MM.1S (cell line): ENCODE data around the gene MSANTD2.

ENCODE experiments used
- DNase-seq: peaks from one replicate; pipeline ENCODE4 v3.0.0-alpha.2; 2015
- H2AFZ ChIP-seq: fragments of 300-600 bp; sonication (generic); 2 replicates; pipeline ENCODE4 v1.6.0; 2016; ENCODE audit warnings: antibody characterized with exemption, low read length
- H3F3A ChIP-seq: fragments of 300-600 bp; sonication (generic); 2 replicates; pipeline ENCODE4 v1.6.1; 2016; ENCODE audit warnings: mild to moderate bottlenecking, antibody characterized with exemption, low read length, moderate library complexity, mixed read lengths; ENCODE audit not compliant: insufficient read depth
- H3K27ac ChIP-seq: fragments of 300-600 bp; sonication (generic); 2 replicates; pipeline ENCODE4 v1.5.1; 2016; ENCODE audit warnings: mild to moderate bottlenecking, low read length
- H3K27me3 ChIP-seq: fragments of 300-600 bp; sonication (generic); replicated peaks from 2 replicates; pipeline ENCODE4 v1.6.0; 2016; ENCODE audit warnings: low read length; ENCODE audit not compliant: insufficient read depth
- H3K36me3 ChIP-seq: fragments of 300-600 bp; sonication (generic); replicated peaks from 2 replicates; pipeline ENCODE4 v1.6.1; 2016; ENCODE audit warnings: mild to moderate bottlenecking, low read length, mixed read lengths; ENCODE audit not compliant: insufficient read depth
- H3K4me1 ChIP-seq: fragments of 300-600 bp; sonication (generic); 2 replicates; pipeline ENCODE4 v1.6.1; 2016; ENCODE audit warnings: low read length, mixed read lengths
- H3K4me2 ChIP-seq: fragments of 300-600 bp; sonication (generic); 2 replicates; pipeline ENCODE4 v1.6.0; 2016; ENCODE audit warnings: low read depth, low read length
- H3K4me3 ChIP-seq: fragments of 300-600 bp; sonication (generic); 2 replicates; pipeline ENCODE4 v1.5.1; 2016; ENCODE audit warnings: low read length, mixed read lengths
- H3K79me2 ChIP-seq: fragments of 300-600 bp; sonication (generic); 2 replicates; pipeline ENCODE4 v1.6.1; 2016; ENCODE audit warnings: mixed run types, low read length, mixed read lengths
- H3K9ac ChIP-seq: fragments of 300-600 bp; sonication (generic); 2 replicates; pipeline ENCODE4 v1.6.1; 2016; ENCODE audit warnings: low read length, mixed read lengths
- H3K9me2 ChIP-seq: fragments of 300-600 bp; sonication (generic); replicated peaks from 2 replicates; pipeline ENCODE4 v1.6.1; 2016; ENCODE audit warnings: mild to moderate bottlenecking, low read length, mixed read lengths; ENCODE audit not compliant: insufficient read depth
- H3K9me3 ChIP-seq: fragments of 300-600 bp; sonication (generic); replicated peaks from 2 replicates; pipeline ENCODE4 v1.6.1; 2016; ENCODE audit warnings: mild to moderate bottlenecking, low read length, mixed read lengths; ENCODE audit not compliant: insufficient read depth
- H4K20me1 ChIP-seq: fragments of 300-600 bp; sonication (generic); 2 replicates; pipeline ENCODE4 v1.6.1; 2016; ENCODE audit warnings: mild to moderate bottlenecking, low read length, moderate library complexity, mixed read lengths; ENCODE audit not compliant: insufficient read depth
- EZH2 ChIP-seq: fragments of 300-600 bp; sonication (generic); optimal IDR thresholded peaks from 2 replicates; pipeline ENCODE3; 2017; ENCODE audit warnings: low read depth, mild to moderate bottlenecking, antibody characterized with exemption, low read length, mixed read lengths
- EZH2phosphoT487 ChIP-seq: fragments of 300-600 bp; sonication (generic); IDR thresholded peaks from 2 replicates; pipeline ENCODE4 v1.6.1; 2018; ENCODE audit warnings: antibody characterized with exemption, low read length
- TF ChIP-seq, protein P1 (sequence below): fragments of 300-600 bp; sonication (generic); IDR thresholded peaks from 2 replicates; pipeline ENCODE4 v1.5.1; 2016; ENCODE audit warnings: antibody characterized with exemption, low read length, mixed read lengths

MSANTD2 gene

GRCh38 chr11:124759266-124760204 is 40.7 kb downstream of the MSANTD2 start:
- Histone ChIP-seq H3K27ac (peak overlapping the region; percentile 52; the same call in 1 of the 2 replicates), H3K9me3 (no peaks in the 10 kb centered on the region), H3K4me2 (peak overlapping the region; percentile 90; the same call in 1 of the 2 replicates), H3K36me3 (no peaks in the 10 kb centered on the region), H4K20me1 (no peaks in the 10 kb centered on the region), H3K4me1 (peaks cover 13% of the 10 kb centered on the region), H3K9me2 (no peaks in the 10 kb centered on the region), H3K79me2 (peaks cover 32% of the 10 kb centered on the region), H3K27me3 (no peaks in the 10 kb centered on the region), H3K4me3 (peak overlapping the region; percentile 74; the same call in 1 of the 2 replicates), H2AFZ (peak overlapping the region; percentile 54), H3K9ac (peak overlapping the region; percentile 50; the same call in 1 of the 2 replicates), H3F3A (peaks cover 23% of the 10 kb centered on the region)
- no peak for DNase-seq
- TF ChIP-seq, protein P1, sequence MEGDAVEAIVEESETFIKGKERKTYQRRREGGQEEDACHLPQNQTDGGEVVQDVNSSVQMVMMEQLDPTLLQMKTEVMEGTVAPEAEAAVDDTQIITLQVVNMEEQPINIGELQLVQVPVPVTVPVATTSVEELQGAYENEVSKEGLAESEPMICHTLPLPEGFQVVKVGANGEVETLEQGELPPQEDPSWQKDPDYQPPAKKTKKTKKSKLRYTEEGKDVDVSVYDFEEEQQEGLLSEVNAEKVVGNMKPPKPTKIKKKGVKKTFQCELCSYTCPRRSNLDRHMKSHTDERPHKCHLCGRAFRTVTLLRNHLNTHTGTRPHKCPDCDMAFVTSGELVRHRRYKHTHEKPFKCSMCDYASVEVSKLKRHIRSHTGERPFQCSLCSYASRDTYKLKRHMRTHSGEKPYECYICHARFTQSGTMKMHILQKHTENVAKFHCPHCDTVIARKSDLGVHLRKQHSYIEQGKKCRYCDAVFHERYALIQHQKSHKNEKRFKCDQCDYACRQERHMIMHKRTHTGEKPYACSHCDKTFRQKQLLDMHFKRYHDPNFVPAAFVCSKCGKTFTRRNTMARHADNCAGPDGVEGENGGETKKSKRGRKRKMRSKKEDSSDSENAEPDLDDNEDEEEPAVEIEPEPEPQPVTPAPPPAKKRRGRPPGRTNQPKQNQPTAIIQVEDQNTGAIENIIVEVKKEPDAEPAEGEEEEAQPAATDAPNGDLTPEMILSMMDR, result no peak
- TF ChIP-seq EZH2phosphoT487 (no peak), EZH2 (no peak)

DNA sequence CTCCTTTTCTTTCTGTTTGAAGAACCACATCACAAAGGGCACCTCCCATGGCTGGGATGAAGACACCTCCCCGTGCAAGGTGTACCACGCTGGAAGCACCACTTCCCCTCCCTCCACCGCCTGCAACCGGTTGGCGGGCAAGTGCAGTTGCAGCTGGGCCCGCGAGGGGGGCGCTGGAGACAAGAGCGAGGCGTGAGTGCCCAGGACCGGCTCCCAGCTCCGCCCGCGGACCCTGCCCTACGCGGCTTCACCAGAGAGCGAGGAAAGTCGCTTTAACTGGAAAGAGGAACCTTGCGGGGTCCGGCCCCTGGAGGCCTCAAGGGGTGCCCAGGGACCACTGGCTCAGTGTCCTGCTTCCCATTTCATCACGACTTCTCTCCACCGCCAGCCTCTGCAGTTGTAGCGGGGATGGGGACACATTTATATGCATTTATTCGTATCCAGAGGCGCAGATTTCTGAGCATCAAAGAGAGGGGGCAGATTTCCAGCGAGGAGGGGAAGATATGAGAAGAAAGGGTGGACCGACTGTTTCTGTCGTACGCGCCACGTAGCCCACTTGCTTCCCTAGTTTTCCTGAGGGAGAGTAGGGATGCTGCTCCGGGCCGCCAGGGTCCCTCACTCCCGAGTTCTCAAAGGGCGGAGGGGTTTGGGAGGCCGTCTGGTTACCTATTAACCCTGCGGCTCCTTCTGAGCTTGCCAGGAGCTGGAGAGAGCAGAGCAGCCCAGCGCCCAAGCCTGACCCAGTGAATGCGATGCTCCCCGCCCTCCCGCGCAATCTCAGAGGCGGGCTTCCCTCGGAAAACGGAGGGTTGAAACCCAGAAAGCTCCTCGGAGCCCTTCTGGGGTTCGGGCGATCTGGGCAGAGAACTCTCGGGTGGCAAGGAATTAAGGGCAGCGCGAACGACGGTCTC is 41.6 kb downstream of the MSANTD2 start:
- Histone ChIP-seq H4K20me1 (no peaks in the 10 kb centered on the region), H2AFZ (no peak overlapping the region), H3K79me2 (peaks cover 32% of the 10 kb centered on the region), H3K4me3 (peak overlapping the region; percentile 26; the same call in 1 of the 2 replicates), H3K4me2 (peak overlapping the region; percentile 47; the same call in 1 of the 2 replicates), H3K9ac (no peak overlapping the region), H3K27me3 (no peaks in the 10 kb centered on the region), H3K36me3 (no peaks in the 10 kb centered on the region), H3K4me1 (peaks cover 4% of the 10 kb centered on the region; the same call in 1 of the 2 replicates), H3K9me3 (no peaks in the 10 kb centered on the region), H3K27ac (no peak overlapping the region), H3K9me2 (no peaks in the 10 kb centered on the region), H3F3A (peaks cover 14% of the 10 kb centered on the region)
- TF ChIP-seq EZH2phosphoT487 (no peak), EZH2 (no peak)
- TF ChIP-seq, protein P1, result peak; percentile 48
- DNase-seq, result peak; percentile 23

DNA sequence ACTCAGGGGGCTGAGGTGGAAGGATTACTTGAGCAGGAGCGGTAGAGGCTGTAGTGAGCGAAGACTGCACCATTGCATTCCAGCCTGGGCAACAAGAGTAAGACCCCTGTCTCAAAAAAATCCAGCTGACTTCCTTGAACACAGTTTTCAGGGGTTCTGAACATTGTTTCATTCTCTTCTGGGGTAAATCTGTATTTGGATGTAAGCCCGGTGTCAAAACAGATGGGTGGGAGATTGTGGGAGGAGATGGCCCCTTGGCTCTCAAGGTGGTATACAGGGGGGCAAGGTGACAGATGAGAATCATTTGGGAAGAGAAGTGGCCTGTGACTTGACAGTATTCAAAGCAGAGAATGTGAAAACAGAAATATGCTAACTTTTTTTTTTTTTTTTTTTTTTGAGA is 42.9 kb downstream of the MSANTD2 start:
- Histone ChIP-seq H3K36me3 (no peaks in the 10 kb centered on the region), H3K27me3 (no peaks in the 10 kb centered on the region), H2AFZ (no peak overlapping the region), H3K4me2 (no peak overlapping the region), H3K79me2 (peaks cover 32% of the 10 kb centered on the region), H3K9me2 (no peaks in the 10 kb centered on the region), H3K9ac (no peak overlapping the region), H3F3A (0 out of 2 replicates have a peak, but pooled peaks cover 3% of the 10 kb centered on the region), H4K20me1 (no peaks in the 10 kb centered on the region), H3K4me3 (no peak overlapping the region), H3K27ac (no peak overlapping the region), H3K9me3 (no peaks in the 10 kb centered on the region), H3K4me1 (no peaks in the 10 kb centered on the region)
- DNase-seq, result no peak
- TF ChIP-seq, protein P1, result no peak
- no peak for TF ChIP-seq EZH2
- TF ChIP-seq EZH2phosphoT487, result no peak
